ENCODE results near the gene RASA3.
"Not testable (repeated sequence)": the region's sequence is repeated elsewhere in the genome, so short reads cannot be mapped to it uniquely, and the experiment has no call there.

Gene RASA3

DNA sequence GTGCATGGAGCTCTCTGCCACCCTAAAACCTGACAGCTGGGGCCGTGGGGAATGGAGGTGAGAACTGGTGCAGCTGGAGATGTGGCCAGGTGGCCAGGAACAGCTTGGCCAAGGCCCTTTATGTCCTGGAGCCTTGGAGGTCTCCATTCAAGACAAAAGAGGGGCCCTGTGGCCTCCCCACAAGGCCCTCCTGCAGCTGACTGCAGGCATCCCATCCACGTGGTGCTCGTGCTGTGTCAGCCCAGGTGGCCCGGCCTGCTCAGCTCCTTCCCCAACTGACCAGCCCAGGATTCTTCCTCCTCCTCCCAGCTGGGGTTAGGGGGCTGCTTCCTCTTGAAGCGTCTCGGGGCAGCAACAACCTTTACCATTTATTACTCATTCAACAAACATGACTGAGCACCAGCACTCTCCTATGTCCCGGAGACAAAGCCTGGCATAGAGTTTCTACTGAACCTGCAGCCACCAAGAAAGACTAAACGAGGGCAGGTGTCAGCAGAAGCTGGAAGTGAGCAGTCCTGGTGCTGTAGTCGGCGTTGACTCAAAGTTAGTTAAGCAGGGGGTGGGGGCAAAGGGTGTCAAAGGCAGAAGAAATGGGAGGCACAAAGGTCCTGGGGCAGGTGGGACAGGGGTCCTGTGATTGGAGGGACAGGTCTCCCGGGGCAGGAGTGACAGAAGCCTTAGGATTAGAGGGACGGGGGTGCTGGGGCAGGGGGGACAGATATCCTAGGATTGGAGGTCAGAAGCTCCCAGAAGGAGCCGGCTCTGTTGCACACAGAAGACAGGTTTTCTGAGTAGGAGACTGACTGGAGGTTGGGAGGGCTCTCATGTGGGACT, 135.3 kb downstream of the RASA3 start:
- DNase-seq = no peak

GRCh38 chr13:113996081-113996911, 136.1 kb downstream of the RASA3 start:
- DNase-seq = no peak

GRCh38 chr13:113995051-113995601, 137.3 kb downstream of the RASA3 start:
- peak; percentile 57 for DNase-seq

GRCh38 chr13:113992276-113993005, 140.0 kb downstream of the RASA3 start:
- DNase-seq = no peak

DNA sequence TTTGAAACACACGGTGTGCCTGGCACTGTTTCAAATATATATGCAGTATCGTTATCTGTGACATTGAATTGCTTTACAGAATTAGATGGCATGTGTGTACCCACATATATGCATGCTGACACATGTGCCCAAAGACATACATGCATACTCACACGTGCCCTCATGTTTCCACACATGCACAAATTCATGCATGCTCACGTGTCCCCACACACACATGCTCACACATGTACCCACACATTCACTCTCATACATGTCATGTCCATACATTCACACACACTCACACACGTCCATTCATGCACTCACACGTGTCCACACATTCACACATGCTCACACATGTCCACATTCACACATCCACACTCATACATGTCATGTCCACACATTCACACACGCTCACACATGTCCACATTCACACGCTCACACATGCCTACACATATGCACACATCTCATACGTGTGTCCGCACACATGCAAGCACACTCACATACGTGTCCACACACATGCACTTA, 140.7 kb downstream of the RASA3 start:
- no peak for DNase-seq

GRCh38 chr13:113991191-113991669, 141.2 kb downstream of the RASA3 start:
- DNase-seq = peak; percentile 67

GRCh38 chr13:113990321-113990837, 142.0 kb downstream of the RASA3 start:
- no peak for DNase-seq

- DNase-seq = no peak
Measured at GRCh38 chr13:113989585-113990300, 142.7 kb downstream of the RASA3 start.

DNA sequence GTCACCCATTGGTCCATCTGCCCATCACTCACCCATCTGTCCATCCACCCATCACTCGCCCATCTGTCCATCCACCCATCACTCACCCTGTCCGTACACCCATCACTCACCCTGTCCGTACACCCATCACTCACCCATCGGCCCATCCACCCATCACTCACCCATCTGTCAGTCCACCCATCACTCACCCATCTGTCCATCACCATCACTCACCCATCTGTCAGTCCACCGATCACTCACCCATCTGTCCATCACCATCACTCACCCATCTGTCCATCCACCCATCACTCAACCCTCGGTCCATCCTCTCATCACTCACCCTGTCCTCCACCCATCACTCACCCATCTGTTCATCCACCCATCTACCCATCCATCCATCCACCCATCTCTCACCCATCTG, 143.6 kb downstream of the RASA3 start:
- not testable (repeated sequence) for DNase-seq

DNA sequence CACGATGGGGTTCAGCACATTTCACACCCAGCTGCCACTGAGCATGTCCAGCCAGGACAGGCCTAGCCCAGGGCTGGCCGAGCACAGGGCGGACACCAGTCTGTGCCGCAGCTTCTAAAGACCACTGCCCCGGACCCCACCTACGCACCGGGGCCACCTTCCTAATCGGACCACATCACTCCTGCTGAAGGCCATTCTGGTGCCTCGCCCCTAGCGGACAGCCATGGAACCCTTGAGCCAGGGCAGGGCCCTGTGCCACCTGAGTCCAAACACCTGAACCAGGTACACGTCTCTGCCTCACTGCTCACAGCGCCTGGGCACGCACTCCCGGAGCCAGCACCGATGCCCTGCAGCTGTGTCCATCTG, 150.1 kb downstream of the RASA3 start:
- no peak for DNase-seq

GRCh38 chr13:113981611-113982295, 150.7 kb downstream of the RASA3 start:
- DNase-seq = no peak

DNA sequence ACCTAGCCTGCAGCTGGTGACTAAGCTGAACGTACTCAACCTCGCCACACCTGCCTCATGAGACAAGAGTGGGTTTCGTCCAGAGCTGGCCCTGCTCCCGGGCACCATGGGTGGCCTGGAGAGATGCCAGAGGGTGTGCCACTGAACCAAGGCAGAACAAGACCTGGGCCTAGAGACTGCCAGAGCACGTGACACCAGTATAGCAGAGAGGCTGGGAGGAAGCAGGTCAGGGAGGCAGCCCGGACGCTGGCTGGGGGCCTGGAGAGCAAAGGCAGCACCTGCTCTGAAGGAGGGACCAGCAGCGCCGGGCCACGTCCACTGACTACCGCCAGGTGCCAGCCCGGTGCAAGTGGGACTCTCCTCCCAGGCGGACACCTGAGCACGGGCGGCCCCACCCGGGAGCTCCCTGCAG, 151.2 kb downstream of the RASA3 start:
- no peak for DNase-seq

GRCh38 chr13:113980489-113981064, 151.8 kb downstream of the RASA3 start:
- DNase-seq = no peak

DNA sequence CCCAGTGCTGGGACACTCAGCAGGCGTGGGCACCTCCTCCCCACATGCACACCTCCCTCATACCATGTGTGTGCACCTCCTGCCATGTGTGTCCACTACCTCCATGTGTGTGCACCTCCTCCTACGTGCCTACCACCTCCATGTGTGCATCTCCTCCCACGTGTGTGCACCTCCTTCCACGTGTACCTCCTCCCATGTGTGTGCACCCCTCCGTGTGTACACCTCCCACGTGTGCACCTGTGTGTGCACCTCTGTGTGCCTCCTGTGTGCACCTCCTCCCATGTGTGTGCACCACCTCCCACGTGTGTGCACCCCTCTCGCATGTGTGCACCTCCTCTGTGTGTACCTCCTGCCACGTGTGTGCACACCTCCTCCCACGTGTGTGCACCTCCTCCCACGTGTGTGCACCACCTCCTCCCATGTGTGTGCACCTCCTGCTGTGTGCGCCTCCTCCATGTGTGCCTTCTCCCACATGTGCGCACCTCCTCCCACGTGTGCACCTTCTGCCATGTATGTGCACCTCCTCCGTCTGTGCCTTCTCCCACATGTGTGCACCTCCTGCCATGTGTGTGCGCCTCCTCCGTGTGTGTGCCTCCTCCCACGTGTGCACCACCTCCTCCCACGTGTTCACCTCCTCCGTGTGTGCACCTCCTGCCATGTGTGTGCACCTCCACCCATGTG, 152.5 kb downstream of the RASA3 start:
- DNase-seq = no peak

- no peak for DNase-seq
Measured at GRCh38 chr13:113978741-113979481, 153.5 kb downstream of the RASA3 start.

GRCh38 chr13:113977976-113978375, 154.4 kb downstream of the RASA3 start:
- no peak for DNase-seq

GRCh38 chr13:113976711-113977684, 155.4 kb downstream of the RASA3 start:
- no peak for DNase-seq

GRCh38 chr13:113975416-113975815, 157.0 kb downstream of the RASA3 start:
- DNase-seq = no peak
